K562 (cell line): ENCODE data around the gene TXNL4A. TPM values are rescaled to one million over a fixed set of nuclear protein-coding genes. Genes with fewer than 3 reads are reported as not detected.

Experiments used
- CBX1 ChIP-seq: sonication (generic); IDR thresholded peaks from 2 replicates; pipeline ENCODE4 v1.6.1; 2016; ENCODE audit warnings: antibody characterized with exemption, low read depth, mild to moderate bottlenecking
- EP400 ChIP-seq: fragments of 450-650 bp; IDR thresholded peaks from 2 replicates; pipeline ENCODE4 v1.6.1; 2017; ENCODE audit warnings: antibody characterized with exemption, mild to moderate bottlenecking, moderate library complexity
- RBM25 ChIP-seq: fragments of 200-400 bp; formaldehyde crosslinking; IDR thresholded peaks from 2 replicates; pipeline ENCODE4 v1.6.1; 2018; ENCODE audit warnings: low read length, low read depth, moderate library complexity; ENCODE audit not compliant: severe bottlenecking
- polyA plus RNA-seq, 8 experiments: library from polyadenylated mRNA; depleted of rRNA in 4 of 8; stranded (reverse) in 5 of 8; unstranded in 3 of 8; fragments of >200 nt; fragmentation: Nextera tagmentation in 2 of 8; fragmentation: Illumina TruSeq in 1 of 8; extraction: Ambion mirVana in 2 of 8; extraction: Trizol in 1 of 8; gene quantifications; 2 replicates each; pipeline versions ENCODE4 v1.2.1 to v1.2.3, GENCODE V29; 2011 to 2014; ENCODE audit warnings: inconsistent platforms in 1 of 8, missing spikeins in 1 of 8
- total RNA-seq, 7 experiments: library from RNA; depleted of rRNA in 6 of 7; stranded (reverse); fragments of >200 nt in 6 of 7; fragmentation: Illumina TruSeq in 2 of 7; extraction: Trizol in 2 of 7; gene quantifications; 2 replicates each; pipeline versions ENCODE4 v1.2.1 to v1.2.3, GENCODE V29; 2011 to 2021; ENCODE audit warnings: low replicate concordance in 1 of 7
- TF ChIP-seq, protein P1 (sequence below), 2 experiments: fragments of 450-650 bp; formaldehyde crosslinking in 1 of 2; IDR thresholded peaks; 2 replicates each; pipeline versions ENCODE4 v1.4.0 to v1.6.1; 2014 to 2020; ENCODE audit warnings: mild to moderate bottlenecking in 2 of 2, borderline replicate concordance in 1 of 2, low read depth in 1 of 2

Gene TXNL4A
- total and polyA plus RNA-seq, 9 of the 15 experiments (the other 6 are each of a cell fraction or from before 2014, with no cell fraction given) = 27.0 to 132 (median 87.5) TPM

- TF ChIP-seq, protein P1, sequence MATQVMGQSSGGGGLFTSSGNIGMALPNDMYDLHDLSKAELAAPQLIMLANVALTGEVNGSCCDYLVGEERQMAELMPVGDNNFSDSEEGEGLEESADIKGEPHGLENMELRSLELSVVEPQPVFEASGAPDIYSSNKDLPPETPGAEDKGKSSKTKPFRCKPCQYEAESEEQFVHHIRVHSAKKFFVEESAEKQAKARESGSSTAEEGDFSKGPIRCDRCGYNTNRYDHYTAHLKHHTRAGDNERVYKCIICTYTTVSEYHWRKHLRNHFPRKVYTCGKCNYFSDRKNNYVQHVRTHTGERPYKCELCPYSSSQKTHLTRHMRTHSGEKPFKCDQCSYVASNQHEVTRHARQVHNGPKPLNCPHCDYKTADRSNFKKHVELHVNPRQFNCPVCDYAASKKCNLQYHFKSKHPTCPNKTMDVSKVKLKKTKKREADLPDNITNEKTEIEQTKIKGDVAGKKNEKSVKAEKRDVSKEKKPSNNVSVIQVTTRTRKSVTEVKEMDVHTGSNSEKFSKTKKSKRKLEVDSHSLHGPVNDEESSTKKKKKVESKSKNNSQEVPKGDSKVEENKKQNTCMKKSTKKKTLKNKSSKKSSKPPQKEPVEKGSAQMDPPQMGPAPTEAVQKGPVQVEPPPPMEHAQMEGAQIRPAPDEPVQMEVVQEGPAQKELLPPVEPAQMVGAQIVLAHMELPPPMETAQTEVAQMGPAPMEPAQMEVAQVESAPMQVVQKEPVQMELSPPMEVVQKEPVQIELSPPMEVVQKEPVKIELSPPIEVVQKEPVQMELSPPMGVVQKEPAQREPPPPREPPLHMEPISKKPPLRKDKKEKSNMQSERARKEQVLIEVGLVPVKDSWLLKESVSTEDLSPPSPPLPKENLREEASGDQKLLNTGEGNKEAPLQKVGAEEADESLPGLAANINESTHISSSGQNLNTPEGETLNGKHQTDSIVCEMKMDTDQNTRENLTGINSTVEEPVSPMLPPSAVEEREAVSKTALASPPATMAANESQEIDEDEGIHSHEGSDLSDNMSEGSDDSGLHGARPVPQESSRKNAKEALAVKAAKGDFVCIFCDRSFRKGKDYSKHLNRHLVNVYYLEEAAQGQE (IDR thresholded peaks at IDR 0.05; ENCODE audit: borderline replicate concordance) = peak; percentile 35; the same call in 1 of the 2 replicates
- TF ChIP-seq, protein P1 (CRISPR knock-in tag; IDR thresholded peaks at IDR 0.05; ENCODE audit: low read depth) = no peak
- no peak for TF ChIP-seq EP400
- TF ChIP-seq CBX1 = no peak
- no peak for TF ChIP-seq RBM25
- TF ChIP-seq, all 486 proteins: peak for 1
Observed at GRCh38 chr18:80037300-80037699, 48.9 kb upstream of the TXNL4A start (continued).
